Keratinocyte (primary cell): ENCODE measurements around the gene ROR1. TPM values are rescaled to one million over a fixed set of nuclear protein-coding genes. Genes with fewer than 3 reads are reported as not detected.

Experiments used
- DNase-seq: peaks from one replicate; pipeline ENCODE4 v3.0.0-alpha.2; 2011; ENCODE audit warnings: low read depth, missing footprints, low spot score
- FAIRE-seq: peaks from 2 replicates; lab custom pipeline; 2011; peaks lifted over from hg19 to GRCh38; lab: Jason Lieb, UNC
- H2AFZ ChIP-seq: 2 replicates; pipeline ENCODE4 v1.6.0; 2012; ENCODE audit warnings: low read length, control low read depth, inconsistent platforms; ENCODE audit not compliant: control insufficient read depth
- H3K27ac ChIP-seq: 2 replicates; pipeline ENCODE4 v1.5.1; 2011; ENCODE audit warnings: low read length; ENCODE audit not compliant: control insufficient read depth, insufficient read depth
- H3K27me3 ChIP-seq: 3 replicates; pipeline ENCODE4 v1.6.0; 2011; ENCODE audit warnings: low read length; ENCODE audit not compliant: control insufficient read depth, insufficient read depth; ENCODE audit errors: extremely low read depth
- H3K36me3 ChIP-seq, 2 experiments: 2 replicates in 1 of 2; 3 replicates in 1 of 2; pipeline ENCODE4 v1.5.1; 2011; ENCODE audit warnings: low read length in 2 of 2, mild to moderate bottlenecking in 1 of 2; ENCODE audit not compliant: control insufficient read depth in 2 of 2, insufficient read depth in 2 of 2; ENCODE audit errors: extremely low read depth in 1 of 2
- H3K4me1 ChIP-seq: 3 replicates; pipeline ENCODE4 v1.5.1; 2011; ENCODE audit warnings: low read length; ENCODE audit not compliant: control insufficient read depth, insufficient read depth; ENCODE audit errors: extremely low read depth
- H3K4me2 ChIP-seq: 3 replicates; pipeline ENCODE4 v1.6.0; 2011; ENCODE audit warnings: low read depth, low read length; ENCODE audit not compliant: control insufficient read depth, insufficient read depth; ENCODE audit errors: extremely low read depth
- H3K4me3 ChIP-seq, 3 experiments: fragments of 200-600 bp in 1 of 3; sonication (generic) in 1 of 3; 2 replicates in 2 of 3; 3 replicates in 1 of 3; pipeline ENCODE4 v1.5.1; 2011 to 2016; ENCODE audit warnings: low read length in 3 of 3, mild to moderate bottlenecking in 3 of 3, control low read depth in 2 of 3, inconsistent platforms in 1 of 3, low read depth in 1 of 3, mixed read lengths in 1 of 3, mixed run types in 1 of 3, moderate library complexity in 1 of 3; ENCODE audit not compliant: control insufficient read depth in 2 of 3, insufficient read depth in 2 of 3; ENCODE audit errors: extremely low read depth in 1 of 3
- H3K79me2 ChIP-seq: 2 replicates; pipeline ENCODE4 v1.6.0; 2012; ENCODE audit warnings: low read length; ENCODE audit not compliant: control insufficient read depth, insufficient read depth
- H3K9ac ChIP-seq: 3 replicates; pipeline ENCODE4 v1.6.0; 2011; ENCODE audit warnings: low read length; ENCODE audit not compliant: control insufficient read depth, insufficient read depth; ENCODE audit errors: extremely low read depth
- H3K9me1 ChIP-seq: 3 replicates; pipeline ENCODE4 v1.6.0; 2011; ENCODE audit warnings: low read length; ENCODE audit not compliant: control insufficient read depth, insufficient read depth; ENCODE audit errors: extremely low read depth
- H3K9me3 ChIP-seq: 2 replicates; pipeline ENCODE4 v1.5.1; 2012; ENCODE audit warnings: low read depth, low read length; ENCODE audit not compliant: control insufficient read depth
- H4K20me1 ChIP-seq: 3 replicates; pipeline ENCODE4 v1.6.0; 2011; ENCODE audit warnings: low read length; ENCODE audit not compliant: control insufficient read depth, insufficient read depth; ENCODE audit errors: extremely low read depth
- CTCF ChIP-seq, 3 experiments: IDR thresholded peaks in 1 of 3; conservative IDR thresholded peaks in 1 of 3; optimal IDR thresholded peaks in 1 of 3; 2 replicates in 2 of 3; 3 replicates in 1 of 3; pipeline versions ENCODE3 to v1.5.1; 2011; ENCODE audit warnings: low read length in 3 of 3, mild to moderate bottlenecking in 3 of 3, moderate library complexity in 2 of 3, control low read depth in 1 of 3, inconsistent platforms in 1 of 3; ENCODE audit not compliant: insufficient read depth in 2 of 3; ENCODE audit errors: extremely low read depth in 1 of 3
- EZH2 ChIP-seq: IDR thresholded peaks from one replicate; pipeline ENCODE4 v1.6.1; 2012; ENCODE audit warnings: inconsistent platforms, mild to moderate bottlenecking, low read length, moderate library complexity
- dilution Hi-C: fragments of 300-500 bp; cut with MboI; formaldehyde crosslinking; loops from one replicate; pipeline ENCODE4 v1.7.0; 2020; ENCODE audit warnings: low sequenced_read_pairs; ENCODE audit not compliant: extremely low pct_ligation_motif_present
- polyA plus RNA-seq, 5 experiments: library from polyadenylated mRNA; depleted of rRNA in 3 of 5; stranded (reverse) in 3 of 5; stranded (forward) in 1 of 5; unstranded in 1 of 5; fragments of >200 nt; gene quantifications; 1 replicate in 1 of 5; 2 replicates in 3 of 5; 3 replicates in 1 of 5; pipeline versions ENCODE4 v1.2.1 to v1.2.3, GENCODE V29; 2011 to 2012; ENCODE audit warnings: missing spikeins in 2 of 5, low read depth in 1 of 5, low replicate concordance in 1 of 5

Gene ROR1
- polyA plus RNA-seq, 1 donor (not counting 4 experiments of a cell fraction or from before 2014, with no cell fraction given), result 9.2 TPM

- no peaks in the 10 kb centered on the region for H3K36me3 ChIP-seq
- no peaks in the 10 kb centered on the region for H3K9me1 ChIP-seq
- no peak overlapping the region for H3K4me2 ChIP-seq
- dilution Hi-C loops, result no loop called here
- no peak overlapping the region for H3K4me3 ChIP-seq
- H3K27me3 ChIP-seq, result no peaks in the 10 kb centered on the region
- no peak overlapping the region for H2AFZ ChIP-seq
- H3K9ac ChIP-seq, result no peak overlapping the region
- H3K4me1 ChIP-seq, result no peaks in the 10 kb centered on the region
- no peaks in the 10 kb centered on the region for H4K20me1 ChIP-seq
- FAIRE-seq (no peak), DNase-seq (no peak)
- H3K79me2 ChIP-seq, result no peaks in the 10 kb centered on the region
- TF ChIP-seq CTCF (optimal IDR thresholded peaks at IDR 0.05 in 1 of 3, IDR thresholded peaks at IDR 0.05 in 1 of 3, conservative IDR thresholded peaks at IDR 0.05 in 1 of 3; ENCODE audit: extremely low read depth in 1 of 3, insufficient read depth in 2 of 3, low read length in 3 of 3) (no peak), EZH2 (no peak)
- no peak overlapping the region for H3K27ac ChIP-seq
- peaks cover 8% of the 10 kb centered on the region for H3K9me3 ChIP-seq
Measured at GRCh38 chr1:63955370-63956145, 181.7 kb downstream of the ROR1 start.

- H3K4me1 ChIP-seq, result no peaks in the 10 kb centered on the region
- no peak for DNase-seq
- H3K36me3 ChIP-seq, result no peaks in the 10 kb centered on the region
- no peak overlapping the region for H3K4me3 ChIP-seq
- no peak overlapping the region for H3K9ac ChIP-seq
- no peak for TF ChIP-seq EZH2
- TF ChIP-seq CTCF (optimal IDR thresholded peaks at IDR 0.05 in 1 of 3, IDR thresholded peaks at IDR 0.05 in 1 of 3, conservative IDR thresholded peaks at IDR 0.05 in 1 of 3; ENCODE audit: extremely low read depth in 1 of 3, insufficient read depth in 2 of 3, low read length in 3 of 3), result no peak
- no peaks in the 10 kb centered on the region for H4K20me1 ChIP-seq
- peaks cover 8% of the 10 kb centered on the region for H3K9me3 ChIP-seq
- H3K27ac ChIP-seq, result no peak overlapping the region
- H3K9me1 ChIP-seq, result no peaks in the 10 kb centered on the region
- no peak overlapping the region for H2AFZ ChIP-seq
- no peak overlapping the region for H3K4me2 ChIP-seq
- H3K27me3 ChIP-seq, result no peaks in the 10 kb centered on the region
- no peak for FAIRE-seq
- no peaks in the 10 kb centered on the region for H3K79me2 ChIP-seq
- dilution Hi-C loops, result no loop called here
Measured at GRCh38 chr1:63958556-63958955, 184.7 kb downstream of the ROR1 start.
